ES-I3 (cell line): ENCODE results near the gene ZSCAN21.

Experiments
- H3K36me3 ChIP-seq: 2 replicates; pipeline ENCODE4 v1.6.1; 2013; ENCODE audit warnings: mild to moderate bottlenecking, low read length, control low read depth, moderate library complexity; ENCODE audit not compliant: insufficient read depth
- H3K4me1 ChIP-seq: 2 replicates; pipeline ENCODE4 v1.6.1; 2013; ENCODE audit warnings: mild to moderate bottlenecking, control low read depth, low read length; ENCODE audit not compliant: insufficient read depth
- H3K9ac ChIP-seq: 2 replicates; pipeline ENCODE4 v1.6.1; 2013; ENCODE audit warnings: low read depth, mild to moderate bottlenecking, low read length, moderate library complexity
- H3K9me3 ChIP-seq: 2 replicates; pipeline ENCODE4 v1.6.1; 2013; ENCODE audit warnings: mild to moderate bottlenecking, low read length, moderate library complexity; ENCODE audit not compliant: control insufficient read depth, insufficient read depth

The ZSCAN21 gene

DNA sequence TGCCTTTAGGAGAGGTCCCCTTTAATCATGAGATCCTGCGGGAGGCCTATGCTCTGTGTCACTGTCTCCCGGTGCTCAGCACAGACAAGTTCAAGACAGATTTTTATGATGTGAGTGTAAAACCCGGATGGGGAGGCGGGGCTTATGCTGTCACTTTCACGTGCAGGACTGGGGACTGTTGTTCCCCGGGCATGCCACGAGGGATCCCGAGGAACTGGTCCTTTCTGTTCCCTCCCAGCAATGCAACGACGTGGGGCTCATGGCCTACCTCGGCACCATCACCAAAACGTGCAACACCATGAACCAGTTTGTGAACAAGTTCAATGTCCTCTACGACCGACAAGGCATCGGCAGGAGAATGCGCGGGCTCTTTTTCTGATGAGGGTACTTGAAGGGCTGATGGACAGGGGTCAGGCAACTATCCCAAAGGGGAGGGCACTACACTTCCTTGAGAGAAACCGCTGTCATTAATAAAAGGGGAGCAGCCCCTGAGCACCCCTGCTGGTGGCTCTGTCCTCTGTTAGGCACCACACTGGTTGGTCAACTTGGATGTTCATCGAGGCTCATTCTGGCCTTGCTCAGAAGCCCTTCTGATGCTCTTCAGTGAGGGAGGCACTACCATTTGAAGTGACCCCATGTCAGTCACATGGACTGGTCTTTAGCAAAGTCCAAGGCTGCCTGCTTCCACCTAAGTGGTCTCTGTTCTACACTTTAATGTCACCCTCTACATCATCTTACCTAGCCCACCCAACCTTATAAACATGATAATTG lies 42.0 kb downstream of the ZSCAN21 start:
- Histone ChIP-seq H3K9me3 (no peaks in the 10 kb centered on the region), H3K4me1 (peaks cover 3% of the 10 kb centered on the region; the same call in 1 of the 2 replicates), H3K9ac (no peak overlapping the region), H3K36me3 (peaks cover 48% of the 10 kb centered on the region)

DNA sequence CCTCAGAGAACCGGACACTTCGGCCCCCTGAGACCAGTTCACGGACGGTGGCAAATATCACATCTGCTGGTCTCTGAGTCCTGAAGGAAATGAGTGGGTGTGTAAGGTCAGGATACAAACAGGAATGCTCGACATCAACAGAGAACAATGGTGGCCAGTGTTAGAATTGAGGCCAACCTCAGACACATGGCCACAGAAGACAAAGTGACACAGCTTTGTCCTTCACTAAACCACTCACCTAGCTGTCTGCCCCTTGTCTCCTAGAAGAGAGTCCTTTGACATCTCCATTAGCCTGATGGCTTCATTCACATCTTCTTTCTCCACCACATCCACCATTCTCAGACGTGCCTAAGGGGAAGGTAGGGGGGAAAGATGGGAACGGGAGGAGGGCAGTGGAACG lies 43.5 kb downstream of the ZSCAN21 start:
- H3K4me1 ChIP-seq, result no peaks in the 10 kb centered on the region; the same call in 1 of the 2 replicates

GRCh38 chr7:100093498-100093897 lies 43.9 kb downstream of the ZSCAN21 start:
- Histone ChIP-seq H3K9ac (no peak overlapping the region), H3K9me3 (no peaks in the 10 kb centered on the region), H3K4me1 (no peaks in the 10 kb centered on the region), H3K36me3 (peaks cover 65% of the 10 kb centered on the region)

More for the DNA sequence above, 43.5 kb downstream of the ZSCAN21 start:
- Histone ChIP-seq H3K9ac (no peak overlapping the region), H3K36me3 (peaks cover 60% of the 10 kb centered on the region), H3K9me3 (no peaks in the 10 kb centered on the region)

GRCh38 chr7:100093925-100094486 lies 44.4 kb downstream of the ZSCAN21 start:
- H3K9ac ChIP-seq, result no peak overlapping the region
- no peaks in the 10 kb centered on the region for H3K4me1 ChIP-seq
- peaks cover 70% of the 10 kb centered on the region for H3K36me3 ChIP-seq
- no peaks in the 10 kb centered on the region for H3K9me3 ChIP-seq

DNA sequence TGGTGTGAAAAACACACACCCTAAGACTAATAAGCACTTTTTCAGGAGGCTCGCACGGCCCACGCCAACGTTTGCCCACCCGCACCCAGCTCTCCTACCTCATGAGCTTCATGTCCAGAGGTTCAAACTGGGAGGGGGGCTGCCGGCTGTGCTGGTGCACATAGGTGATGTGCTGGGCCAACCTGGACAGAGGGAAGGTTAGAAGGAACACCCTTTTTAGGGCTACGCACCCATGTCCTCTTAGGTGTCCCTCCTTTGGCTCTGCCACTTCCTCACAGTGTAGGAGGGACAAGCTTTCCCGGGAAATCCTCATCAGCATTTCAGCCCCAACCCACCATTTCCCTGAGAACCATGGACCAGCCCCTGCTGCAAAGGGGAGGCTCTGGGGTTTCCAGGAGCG lies 45.7 kb downstream of the ZSCAN21 start:
- peaks cover 4% of the 10 kb centered on the region; the same call in 1 of the 2 replicates for H3K4me1 ChIP-seq
- H3K9me3 ChIP-seq, result no peaks in the 10 kb centered on the region
- no peak overlapping the region for H3K9ac ChIP-seq

GRCh38 chr7:100095704-100096103 lies 46.1 kb downstream of the ZSCAN21 start:
- Histone ChIP-seq H3K9ac (no peak overlapping the region), H3K9me3 (no peaks in the 10 kb centered on the region), H3K36me3 (peaks cover 76% of the 10 kb centered on the region), H3K4me1 (peaks cover 4% of the 10 kb centered on the region; the same call in 1 of the 2 replicates)

More for the DNA sequence above, 45.7 kb downstream of the ZSCAN21 start:
- peaks cover 79% of the 10 kb centered on the region for H3K36me3 ChIP-seq

GRCh38 chr7:100098913-100099312 lies 49.3 kb downstream of the ZSCAN21 start:
- Histone ChIP-seq H3K4me1 (peaks cover 4% of the 10 kb centered on the region; the same call in 1 of the 2 replicates), H3K36me3 (peaks cover 54% of the 10 kb centered on the region), H3K9ac (no peak overlapping the region), H3K9me3 (no peaks in the 10 kb centered on the region)

DNA sequence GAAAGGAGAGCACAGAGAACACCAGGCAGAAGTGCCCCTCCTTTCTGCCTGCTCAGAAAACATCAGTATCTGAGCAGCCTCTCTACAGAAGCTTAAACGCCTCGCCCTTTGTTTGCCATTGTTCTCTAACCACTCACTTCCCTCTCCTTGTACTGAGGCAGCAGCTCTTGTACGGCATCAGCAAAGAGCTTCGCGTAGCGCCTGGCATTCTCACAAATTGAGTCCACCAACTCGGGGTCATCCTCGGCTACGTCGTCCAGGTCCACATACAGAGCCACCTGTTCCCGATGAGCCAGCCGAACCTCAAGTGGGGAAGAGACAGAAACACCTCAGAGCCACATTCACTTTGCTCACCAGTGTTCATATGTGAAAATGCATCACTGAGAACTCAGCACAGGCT lies 49.9 kb downstream of the ZSCAN21 start:
- Histone ChIP-seq H3K9ac (peak overlapping the region; percentile 98; the same call in 1 of the 2 replicates), H3K9me3 (no peaks in the 10 kb centered on the region), H3K36me3 (peaks cover 49% of the 10 kb centered on the region), H3K4me1 (peaks cover 4% of the 10 kb centered on the region; the same call in 1 of the 2 replicates)

GRCh38 chr7:100100420-100101015 lies 50.9 kb downstream of the ZSCAN21 start:
- Histone ChIP-seq H3K9ac (peak overlapping the region; percentile 98), H3K36me3 (peaks cover 38% of the 10 kb centered on the region), H3K4me1 (peaks cover 4% of the 10 kb centered on the region; the same call in 1 of the 2 replicates), H3K9me3 (no peaks in the 10 kb centered on the region)

DNA sequence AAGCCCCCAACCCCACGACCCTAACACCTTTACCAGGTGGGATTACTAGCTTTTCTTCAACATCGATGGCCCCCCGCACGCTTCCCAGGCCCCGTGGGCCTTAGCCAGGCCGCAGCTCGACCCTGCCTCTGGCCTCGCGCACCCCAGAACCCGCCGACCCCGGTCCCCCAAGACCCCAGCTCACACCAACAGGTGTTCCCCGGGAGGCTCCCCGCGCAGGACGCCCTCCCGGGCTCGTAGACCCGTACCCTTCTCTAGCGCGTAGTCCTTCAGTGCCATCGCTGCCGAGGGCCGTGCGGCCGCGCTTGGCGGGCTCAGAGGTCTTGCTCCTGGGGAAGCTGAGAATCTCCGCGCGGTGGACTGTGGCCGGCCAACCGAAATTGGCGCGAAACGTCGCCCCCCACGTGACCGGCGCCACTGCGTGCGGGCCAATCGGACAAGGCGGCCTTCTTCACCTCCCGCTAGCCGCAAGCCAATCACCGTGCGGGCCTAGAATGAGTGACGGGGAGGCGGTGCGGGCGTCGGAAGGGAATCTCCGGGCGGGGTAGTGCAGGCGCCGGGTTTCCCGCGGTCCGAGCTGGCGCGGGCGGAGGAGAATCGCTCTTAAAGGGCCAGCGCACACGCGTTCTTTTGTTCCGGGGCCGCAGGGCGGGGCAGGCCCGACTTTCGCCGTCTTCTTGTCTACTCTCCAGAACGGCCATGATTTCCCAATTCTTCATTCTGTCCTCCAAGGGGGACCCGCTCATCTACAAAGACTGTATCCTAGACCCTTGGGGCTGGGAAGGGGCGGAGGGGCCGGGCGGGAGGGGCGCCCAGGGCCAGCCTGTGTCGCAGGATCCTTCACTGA lies 51.7 kb downstream of the ZSCAN21 start, which contains the start of the genes AP4M1 and MCM7:
AP4M1 (plus strand) TSS at position 628 of the 847 bp plus-strand sequence; CDS start at position 700, 72 bp downstream.
MCM7 (minus strand) TSS at position 382 of the 847 bp plus-strand sequence; CDS start at position 279, 103 bp downstream.
- H3K9me3 ChIP-seq, result no peaks in the 10 kb centered on the region
- H3K4me1 ChIP-seq, result peaks cover 4% of the 10 kb centered on the region; the same call in 1 of the 2 replicates
- peak within 1 kb of the TSS; percentile 98 for H3K9ac ChIP-seq
- H3K36me3 ChIP-seq, result peaks cover 31% of the 10 kb centered on the region

DNA sequence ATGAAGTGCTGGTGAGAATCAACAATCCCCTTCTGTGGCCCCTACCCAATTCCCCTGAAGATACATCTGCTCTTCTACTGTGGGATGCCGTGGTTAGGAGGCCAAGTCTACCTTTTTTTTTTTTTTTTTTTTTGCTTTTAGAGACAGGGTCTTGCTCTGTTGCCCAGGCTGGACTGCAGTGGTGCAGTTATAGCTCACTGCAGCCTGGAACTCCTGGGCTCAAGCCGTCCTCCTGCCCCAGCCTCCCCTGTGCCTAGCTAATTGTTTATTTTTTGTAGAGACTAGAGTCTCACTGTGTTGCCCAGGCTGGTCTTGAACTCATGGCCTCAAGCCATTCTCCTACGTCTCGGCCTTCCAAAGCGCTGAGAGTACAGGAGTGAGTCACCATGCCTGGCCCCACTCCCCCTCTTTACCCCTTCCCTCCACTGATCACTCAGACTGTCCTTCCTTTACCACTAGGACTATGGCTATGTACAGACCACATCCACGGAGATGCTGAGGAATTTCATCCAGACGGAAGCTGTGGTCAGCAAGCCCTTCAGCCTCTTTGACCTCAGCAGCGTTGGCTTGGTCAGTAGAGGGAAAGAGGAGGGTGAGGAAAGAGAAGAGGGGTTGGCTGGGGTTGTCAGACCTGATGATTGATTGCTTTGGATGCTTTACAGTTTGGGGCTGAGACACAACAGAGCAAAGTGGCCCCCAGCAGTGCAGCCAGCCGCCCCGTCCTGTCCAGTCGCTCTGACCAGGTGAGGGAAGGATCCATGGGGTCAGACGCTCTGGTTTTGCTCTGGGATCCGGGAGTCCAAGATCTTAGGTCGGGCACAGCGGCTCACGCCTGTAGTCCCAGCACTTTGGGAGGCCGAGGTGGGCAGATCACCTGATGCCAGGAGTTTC lies 53.6 kb downstream of the ZSCAN21 start:
- Histone ChIP-seq H3K36me3 (peaks cover 17% of the 10 kb centered on the region), H3K9me3 (no peaks in the 10 kb centered on the region), H3K9ac (no peak overlapping the region), H3K4me1 (peaks cover 4% of the 10 kb centered on the region; the same call in 1 of the 2 replicates)

DNA sequence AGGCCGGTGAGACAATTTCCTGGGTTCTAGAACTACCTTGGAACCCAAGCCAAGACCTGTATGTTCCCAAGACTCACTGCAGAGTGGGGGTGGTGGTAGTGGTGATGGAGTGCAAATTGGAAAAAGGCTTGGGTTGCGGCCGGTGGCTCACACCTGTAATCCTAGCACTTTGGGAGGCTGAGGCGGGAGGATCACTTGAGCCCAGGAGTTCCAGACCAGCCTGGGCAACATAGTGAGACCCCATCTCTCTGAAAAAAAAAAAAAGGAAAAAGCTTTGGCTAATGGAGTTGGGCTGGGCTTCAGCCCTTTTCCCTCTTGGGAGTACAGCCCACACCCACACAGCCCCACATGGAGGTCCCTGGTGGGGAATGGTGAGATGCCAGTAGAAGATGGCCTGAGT lies 56.0 kb downstream of the ZSCAN21 start:
- no peak overlapping the region for H3K9ac ChIP-seq
- peaks cover 2% of the 10 kb centered on the region for H3K36me3 ChIP-seq
- no peaks in the 10 kb centered on the region for H3K9me3 ChIP-seq
- H3K4me1 ChIP-seq, result no peaks in the 10 kb centered on the region

DNA sequence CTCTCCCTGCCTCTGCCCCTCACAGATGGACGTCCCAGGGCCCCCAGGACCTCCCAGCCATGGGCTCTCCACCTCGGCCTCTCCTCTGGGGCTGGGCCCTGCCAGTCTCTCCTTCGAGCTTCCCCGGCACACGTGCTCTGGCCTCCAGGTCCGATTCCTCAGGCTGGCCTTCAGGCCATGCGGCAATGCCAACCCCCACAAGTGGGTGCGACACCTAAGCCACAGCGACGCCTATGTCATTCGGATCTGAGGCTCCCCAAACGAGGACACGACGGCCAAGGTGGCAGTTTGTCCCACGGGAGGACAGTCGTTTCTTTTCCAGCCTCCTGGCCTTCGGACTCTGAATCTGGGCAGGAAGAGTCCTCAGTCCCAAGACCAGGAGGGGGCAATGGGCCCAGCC lies 57.1 kb downstream of the ZSCAN21 start:
- Histone ChIP-seq H3K9me3 (no peaks in the 10 kb centered on the region), H3K9ac (no peak overlapping the region), H3K4me1 (no peaks in the 10 kb centered on the region), H3K36me3 (peaks cover 8% of the 10 kb centered on the region)
